ENCODE results near the gene ELAVL2. TPM values are rescaled to one million over a fixed set of nuclear protein-coding genes. Genes with fewer than 3 reads are reported as not detected.

ELAVL2 gene
- total RNA-seq, 2 experiments from 2014 or later, result not detected

DNA sequence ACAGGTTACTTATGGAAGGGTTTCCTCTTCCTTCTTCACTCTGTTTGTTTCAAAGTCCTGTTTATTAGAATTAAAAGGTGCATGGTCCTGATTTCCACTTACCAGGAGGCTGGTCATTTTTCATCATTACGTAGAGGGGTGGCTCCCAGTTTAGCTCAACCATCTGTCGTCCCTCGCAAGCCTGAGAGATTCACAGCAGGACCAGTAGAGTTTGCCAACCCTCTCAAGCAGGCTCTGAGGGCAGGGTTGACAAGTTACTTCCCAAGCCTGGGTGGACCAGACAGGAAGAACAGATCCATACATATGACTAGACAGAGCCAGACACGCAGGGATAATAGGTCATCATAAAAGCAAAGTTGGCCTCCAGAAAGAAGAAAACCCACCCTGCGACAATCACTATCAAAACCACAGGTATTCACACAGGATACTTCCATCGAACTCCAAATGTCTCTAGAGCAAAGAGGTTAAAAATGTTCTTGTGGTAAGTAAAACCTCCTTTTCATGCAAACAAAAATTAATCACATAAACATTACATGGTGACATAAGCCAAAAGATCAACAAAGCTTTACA is 151.9 kb downstream of the ELAVL2 start:
- Mint-ChIP-seq H3K27ac (no peak overlapping the region), H3K4me1 (ENCODE audit: low read depth) (no peaks in the 10 kb centered on the region), H3K27me3 (no peaks in the 10 kb centered on the region), H3K36me3 (ENCODE audit: low read depth) (no peaks in the 10 kb centered on the region), H3K9me3 (no peaks in the 10 kb centered on the region), H3K4me3 (no peak overlapping the region)
- H3K27ac ChIP-seq (ENCODE audit: low read depth in 1 of 2, low read length in 2 of 2), result no peak overlapping the region
- CTCF ChIA-PET, result no interaction called here
- POLR2A ChIA-PET, result no interaction called here
- no peaks in the 10 kb centered on the region for H3K27me3 ChIP-seq (ENCODE audit: control insufficient read depth in 1 of 2, insufficient read depth in 2 of 2, low read length in 2 of 2)
- intact Hi-C loops (cut with DNase I, micrococcal nuclease), result loop anchor here in 1 of 2 experiments (10.0 kb wide), 1 partner anchor 59 kb away; no protein-coding TSS in a partner anchor
- no peaks in the 10 kb centered on the region for H3K36me3 ChIP-seq (ENCODE audit: insufficient read depth, low read length)
- TF ChIP-seq, protein P1, sequence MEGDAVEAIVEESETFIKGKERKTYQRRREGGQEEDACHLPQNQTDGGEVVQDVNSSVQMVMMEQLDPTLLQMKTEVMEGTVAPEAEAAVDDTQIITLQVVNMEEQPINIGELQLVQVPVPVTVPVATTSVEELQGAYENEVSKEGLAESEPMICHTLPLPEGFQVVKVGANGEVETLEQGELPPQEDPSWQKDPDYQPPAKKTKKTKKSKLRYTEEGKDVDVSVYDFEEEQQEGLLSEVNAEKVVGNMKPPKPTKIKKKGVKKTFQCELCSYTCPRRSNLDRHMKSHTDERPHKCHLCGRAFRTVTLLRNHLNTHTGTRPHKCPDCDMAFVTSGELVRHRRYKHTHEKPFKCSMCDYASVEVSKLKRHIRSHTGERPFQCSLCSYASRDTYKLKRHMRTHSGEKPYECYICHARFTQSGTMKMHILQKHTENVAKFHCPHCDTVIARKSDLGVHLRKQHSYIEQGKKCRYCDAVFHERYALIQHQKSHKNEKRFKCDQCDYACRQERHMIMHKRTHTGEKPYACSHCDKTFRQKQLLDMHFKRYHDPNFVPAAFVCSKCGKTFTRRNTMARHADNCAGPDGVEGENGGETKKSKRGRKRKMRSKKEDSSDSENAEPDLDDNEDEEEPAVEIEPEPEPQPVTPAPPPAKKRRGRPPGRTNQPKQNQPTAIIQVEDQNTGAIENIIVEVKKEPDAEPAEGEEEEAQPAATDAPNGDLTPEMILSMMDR (IDR thresholded peaks at IDR 0.05), result no peak
- H3K4me1 ChIP-seq (ENCODE audit: insufficient read depth, low read length), result no peaks in the 10 kb centered on the region
- no peaks in the 10 kb centered on the region for H3K9me3 ChIP-seq (ENCODE audit: control insufficient read depth in 1 of 2, insufficient read depth in 1 of 2, low read length in 2 of 2)
- no peak for ATAC-seq (ENCODE audit: poor library complexity)
- H3K4me3 ChIP-seq (ENCODE audit: low read length), result no peak overlapping the region
- no peak for DNase-seq

DNA sequence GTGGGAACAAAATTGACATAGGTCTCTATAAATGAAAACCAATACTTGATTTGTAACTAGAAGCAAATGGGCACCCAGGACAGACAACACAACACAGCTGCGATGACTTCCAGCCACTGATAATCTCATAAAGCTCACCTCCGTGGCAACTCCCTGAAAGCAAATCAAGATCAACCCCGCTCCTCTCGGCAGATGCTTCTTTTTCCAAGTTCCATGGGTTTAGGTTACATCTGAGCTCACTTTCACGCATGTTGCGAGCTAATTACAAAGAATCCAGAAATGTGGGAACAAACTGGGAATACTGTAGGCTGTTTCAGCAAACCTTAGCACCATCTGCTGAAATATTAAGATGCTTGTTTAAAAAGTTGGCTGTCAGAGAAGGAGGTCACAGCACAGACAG is 153.9 kb downstream of the ELAVL2 start:
- CTCF ChIA-PET, result no interaction called here
- no peaks in the 10 kb centered on the region for H3K4me1 Mint-ChIP-seq (ENCODE audit: low read depth)

DNA sequence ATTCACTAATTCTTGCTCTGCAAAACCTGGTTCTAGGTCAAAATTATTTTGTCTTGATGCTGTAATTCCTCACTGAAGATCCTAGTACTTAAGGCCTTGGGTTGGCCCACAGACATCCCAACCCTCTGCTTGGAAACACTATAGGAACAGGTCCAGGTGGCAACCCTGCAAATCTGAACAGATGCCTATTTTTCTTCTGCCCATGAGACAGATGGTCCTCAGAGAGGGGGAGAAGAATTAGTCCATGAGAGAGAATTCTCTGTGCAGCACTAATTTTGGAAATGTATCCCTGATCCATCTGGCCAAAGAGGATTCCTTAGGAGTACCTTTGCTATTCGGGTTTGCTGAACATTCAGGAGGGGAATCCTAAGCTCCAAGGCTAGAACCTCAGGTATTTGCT is 156.3 kb downstream of the ELAVL2 start:
- H3K27ac Mint-ChIP-seq, result no peak overlapping the region
- H3K4me1 ChIP-seq (ENCODE audit: insufficient read depth, low read length), result no peaks in the 10 kb centered on the region
- intact Hi-C loops (cut with DNase I, micrococcal nuclease), result loop anchor here in 1 of 2 experiments (10.0 kb wide), 1 partner anchor 55 kb away; no protein-coding TSS in a partner anchor
- H3K36me3 Mint-ChIP-seq (ENCODE audit: low read depth), result no peaks in the 10 kb centered on the region
- no peaks in the 10 kb centered on the region for H3K36me3 ChIP-seq (ENCODE audit: insufficient read depth, low read length)
- no peak for ATAC-seq (ENCODE audit: poor library complexity)
- CTCF ChIA-PET, result interaction anchor here (0.6 kb wide), 1 partner anchor 23 kb away, joined by 3 read pairs; no protein-coding TSS in a partner anchor
- POLR2A ChIA-PET, result no interaction called here
- no peak overlapping the region for H3K4me3 ChIP-seq (ENCODE audit: low read length)
- no peak overlapping the region for H3K4me3 Mint-ChIP-seq
- no peaks in the 10 kb centered on the region for H3K27me3 ChIP-seq (ENCODE audit: control insufficient read depth in 1 of 2, insufficient read depth in 2 of 2, low read length in 2 of 2)
- H3K27me3 Mint-ChIP-seq, result no peaks in the 10 kb centered on the region
- no peaks in the 10 kb centered on the region for H3K4me1 Mint-ChIP-seq (ENCODE audit: low read depth)
- peaks cover 11% of the 10 kb centered on the region for H3K9me3 Mint-ChIP-seq
- no peak for DNase-seq
- TF ChIP-seq, protein P1 (IDR thresholded peaks at IDR 0.05), result no peak
- no peak overlapping the region for H3K27ac ChIP-seq (ENCODE audit: low read depth in 1 of 2, low read length in 2 of 2)
- H3K9me3 ChIP-seq (ENCODE audit: control insufficient read depth in 1 of 2, insufficient read depth in 1 of 2, low read length in 2 of 2), result no peaks in the 10 kb centered on the region

More for the DNA sequence above, 153.9 kb downstream of the ELAVL2 start:
- TF ChIP-seq, protein P1 (IDR thresholded peaks at IDR 0.05), result no peak
- Histone ChIP-seq H3K27me3 (ENCODE audit: control insufficient read depth in 1 of 2, insufficient read depth in 2 of 2, low read length in 2 of 2) (no peaks in the 10 kb centered on the region), H3K4me3 (ENCODE audit: low read length) (no peak overlapping the region), H3K4me1 (ENCODE audit: insufficient read depth, low read length) (no peaks in the 10 kb centered on the region), H3K36me3 (ENCODE audit: insufficient read depth, low read length) (no peaks in the 10 kb centered on the region), H3K27ac (ENCODE audit: low read depth in 1 of 2, low read length in 2 of 2) (no peak overlapping the region), H3K9me3 (ENCODE audit: control insufficient read depth in 1 of 2, insufficient read depth in 1 of 2, low read length in 2 of 2) (no peaks in the 10 kb centered on the region)
- Mint-ChIP-seq H3K27me3 (no peaks in the 10 kb centered on the region), H3K4me3 (no peak overlapping the region), H3K36me3 (ENCODE audit: low read depth) (no peaks in the 10 kb centered on the region), H3K27ac (no peak overlapping the region), H3K9me3 (peaks cover 6% of the 10 kb centered on the region)
- POLR2A ChIA-PET, result no interaction called here
- intact Hi-C loops (cut with DNase I, micrococcal nuclease), result loop anchor here in 1 of 2 experiments (10.0 kb wide), 1 partner anchor 57 kb away; no protein-coding TSS in a partner anchor
- ATAC-seq (ENCODE audit: poor library complexity) (no peak), DNase-seq (no peak)

All from CD4-positive, alpha-beta T cell (primary cell).